Fibroblast of skin of abdomen (primary cell): ENCODE data around the gene PILRB.
"Not testable (repeated sequence)": the region's sequence is repeated elsewhere in the genome, so short reads cannot be mapped to it uniquely, and the experiment has no call there.

Experiments
- DNase-seq: peaks from one replicate; pipeline ENCODE4 v3.0.0-alpha.2; 2013

The PILRB gene

DNA sequence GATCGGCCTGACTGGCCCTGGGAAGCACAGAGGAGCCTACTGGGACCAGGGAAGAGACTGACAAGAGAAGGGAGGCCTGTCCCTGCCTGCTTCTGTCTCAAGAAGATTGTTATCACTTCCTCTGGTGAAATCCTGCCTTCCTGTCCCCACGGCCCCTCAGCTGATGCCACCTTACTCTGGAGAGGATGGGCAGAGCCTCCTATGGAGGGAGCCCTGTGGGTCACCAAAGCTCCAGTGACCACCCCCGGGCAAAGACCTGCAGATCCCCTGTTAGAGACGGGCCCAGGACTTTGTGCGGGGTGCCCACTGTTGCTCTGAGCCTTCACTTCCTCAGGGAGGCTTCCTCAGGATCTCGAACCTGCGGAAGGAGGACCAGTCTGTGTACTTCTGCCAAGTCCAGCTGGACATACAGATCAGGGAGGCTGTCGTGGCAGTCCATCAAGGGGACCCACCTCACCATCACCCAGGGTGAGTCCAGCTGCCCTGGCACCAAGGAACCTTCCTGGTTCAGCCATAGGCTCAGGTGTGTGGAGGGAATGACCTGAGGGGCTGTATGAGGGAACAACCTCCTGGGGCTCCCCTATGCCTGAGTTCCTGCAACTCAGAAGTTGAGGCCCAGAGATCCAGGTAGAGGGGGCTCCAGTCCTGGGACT, 1.4 kb upstream of the PILRB start:
- no peak for DNase-seq

- DNase-seq: no peak
Measured at GRCh38 chr7:100357131-100357561, 771 bp upstream of the PILRB start.

- DNase-seq: no peak
Measured at GRCh38 chr7:100358857-100359212, 918 bp downstream of the PILRB start.

GRCh38 chr7:100360135-100360854, 2.4 kb downstream of the PILRB start:
- no peak for DNase-seq

GRCh38 chr7:100363098-100363497, 5.2 kb downstream of the PILRB start:
- no peak for DNase-seq

DNA sequence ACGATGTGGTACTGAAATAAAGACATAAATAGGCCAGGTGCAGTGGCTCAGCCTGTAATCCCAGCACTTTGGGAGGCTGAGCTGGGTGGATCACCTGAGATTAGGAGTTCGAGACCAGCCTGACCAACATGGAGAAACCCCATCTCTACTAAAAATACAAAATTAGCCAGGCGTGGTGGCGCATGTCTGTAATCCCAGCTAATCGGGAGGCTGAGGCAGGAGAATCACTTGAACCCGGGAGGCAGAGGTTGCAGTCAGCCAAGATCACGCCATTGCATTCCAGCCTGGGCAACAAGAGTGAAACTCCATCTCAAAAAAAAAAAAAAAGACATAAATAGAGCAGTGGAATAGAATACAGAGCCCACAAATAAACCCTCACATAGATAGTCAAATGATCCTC, 5.9 kb downstream of the PILRB start:
- not testable (repeated sequence) for DNase-seq

DNA sequence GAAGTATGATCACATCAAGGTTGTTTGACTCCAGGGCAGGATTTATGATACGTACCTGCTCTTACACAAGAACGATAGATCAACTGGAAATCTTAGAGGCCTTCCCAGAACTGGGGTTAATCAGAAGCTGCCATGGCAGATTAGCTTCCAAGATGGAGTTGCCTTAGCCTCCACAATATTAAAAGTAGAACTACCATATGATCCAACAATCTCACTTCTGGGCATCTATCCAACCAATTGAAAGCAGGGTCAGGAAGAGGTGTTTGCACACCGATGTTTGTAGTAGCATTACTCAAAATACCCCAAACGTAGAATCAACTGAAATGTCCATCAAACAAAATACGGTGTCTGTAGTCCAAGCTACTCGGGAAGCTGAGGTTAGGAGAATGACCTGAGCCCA, 6.6 kb downstream of the PILRB start:
- no peak for DNase-seq

DNA sequence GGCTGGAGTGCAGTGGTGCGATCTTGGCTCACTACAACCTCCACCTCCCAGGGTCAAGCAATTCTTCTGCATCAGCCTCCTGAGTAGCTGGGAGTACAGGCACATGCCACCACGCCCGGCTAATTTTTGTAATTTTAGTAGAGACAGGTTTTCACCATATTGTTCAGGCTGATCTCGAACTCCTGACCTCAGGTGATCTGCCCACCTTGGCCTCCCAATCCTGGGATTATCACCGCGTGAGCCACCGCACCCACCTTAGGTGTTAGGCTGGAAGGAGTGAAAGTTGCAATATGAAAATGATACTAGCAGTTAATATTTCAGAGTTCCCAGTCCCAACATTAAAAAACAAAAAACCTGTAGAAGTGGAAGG, 8.1 kb downstream of the PILRB start:
- not testable (repeated sequence) for DNase-seq

- DNase-seq: no peak
Measured at GRCh38 chr7:100366411-100367250, 8.7 kb downstream of the PILRB start.

DNA sequence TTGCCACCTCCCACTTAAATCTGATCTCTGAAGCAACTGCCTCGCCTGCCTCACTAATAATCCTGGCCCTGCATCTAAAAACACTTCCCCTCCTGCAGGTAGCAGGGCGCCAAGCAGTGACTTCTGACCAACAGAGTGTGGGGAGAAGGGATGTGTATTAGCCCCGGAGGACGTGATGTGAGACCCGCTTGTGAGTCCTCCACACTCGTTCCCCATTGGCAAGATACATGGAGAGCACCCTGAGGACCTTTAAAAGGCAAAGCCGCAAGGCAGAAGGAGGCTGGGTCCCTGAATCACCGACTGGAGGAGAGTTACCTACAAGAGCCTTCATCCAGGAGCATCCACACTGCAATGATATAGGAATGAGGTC, 9.3 kb downstream of the PILRB start:
- DNase-seq: no peak

GRCh38 chr7:100367676-100368613, 10.0 kb downstream of the PILRB start:
- DNase-seq: no peak

DNA sequence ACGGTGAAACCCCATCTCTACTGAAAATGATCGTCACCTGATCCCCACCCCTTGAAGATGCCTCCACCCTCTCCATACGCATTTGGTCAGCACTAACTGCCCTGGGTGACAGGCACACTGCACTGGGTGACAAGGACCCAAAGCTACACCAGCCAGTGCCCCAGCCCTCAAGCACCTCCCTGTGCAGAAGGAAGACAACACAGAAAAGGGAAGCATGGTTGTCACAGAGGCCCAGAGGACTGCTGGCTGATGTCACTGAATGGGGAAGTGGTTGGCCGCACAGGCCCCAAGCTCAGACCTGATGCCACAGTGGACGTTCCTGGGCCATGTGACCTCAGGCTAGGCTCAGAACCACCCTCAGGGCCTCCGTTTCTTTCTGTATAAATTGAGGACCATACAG, 11.2 kb downstream of the PILRB start:
- no peak for DNase-seq

GRCh38 chr7:100370303-100370702, 12.4 kb downstream of the PILRB start:
- DNase-seq: no peak

- no peak for DNase-seq
Measured at GRCh38 chr7:100370746-100371145, 12.8 kb downstream of the PILRB start.

DNA sequence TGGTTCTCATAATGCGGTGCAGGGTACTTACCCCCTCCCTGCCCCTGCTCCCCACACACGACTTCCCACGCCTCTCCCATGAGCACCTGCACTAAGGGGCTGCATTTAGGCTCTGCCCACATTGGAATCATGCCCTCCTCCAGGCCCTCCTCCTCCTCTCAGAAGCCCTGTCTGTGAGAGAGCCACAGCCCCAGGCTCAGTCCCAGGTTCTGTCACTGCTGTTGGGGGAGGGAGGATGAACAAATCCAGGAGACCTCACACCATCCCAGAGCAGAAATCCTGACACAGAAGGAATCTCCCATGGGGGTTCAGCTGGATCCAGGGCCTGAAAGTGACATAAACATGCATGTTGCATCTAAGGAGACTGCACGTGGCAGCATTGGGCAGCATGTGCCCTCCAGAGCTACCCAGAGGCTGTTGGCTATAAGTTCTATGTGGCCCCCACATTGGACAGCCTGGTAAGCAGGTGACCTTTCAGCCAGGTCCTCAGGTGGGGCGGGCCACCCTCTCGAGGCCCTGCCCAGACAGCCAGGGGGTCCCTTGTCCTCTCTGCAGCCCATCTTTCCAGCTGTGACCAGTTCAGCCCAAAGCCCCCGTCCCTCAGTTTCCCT, 13.7 kb downstream of the PILRB start:
- DNase-seq: no peak

DNA sequence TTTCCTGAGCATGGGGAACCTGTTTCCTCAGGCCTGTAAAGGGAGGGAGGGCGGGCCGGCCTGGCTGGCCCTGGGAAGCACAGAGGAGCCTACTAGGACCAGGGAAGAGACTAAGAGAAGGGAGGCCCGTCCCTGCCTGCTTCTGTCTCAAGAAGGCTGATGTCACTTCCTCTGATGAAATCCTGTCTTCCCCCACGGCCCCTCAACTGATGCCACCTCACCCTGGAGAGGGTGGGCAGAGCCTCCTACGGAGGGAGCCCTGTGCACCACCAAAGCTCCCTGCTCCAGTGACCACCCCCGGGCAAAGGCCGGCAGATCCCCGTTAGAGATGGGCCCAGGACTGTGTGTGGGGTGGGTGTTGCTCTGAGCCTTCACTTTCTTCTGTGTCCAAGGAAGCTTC, 14.3 kb downstream of the PILRB start:
- peak; percentile 47 for DNase-seq

DNA sequence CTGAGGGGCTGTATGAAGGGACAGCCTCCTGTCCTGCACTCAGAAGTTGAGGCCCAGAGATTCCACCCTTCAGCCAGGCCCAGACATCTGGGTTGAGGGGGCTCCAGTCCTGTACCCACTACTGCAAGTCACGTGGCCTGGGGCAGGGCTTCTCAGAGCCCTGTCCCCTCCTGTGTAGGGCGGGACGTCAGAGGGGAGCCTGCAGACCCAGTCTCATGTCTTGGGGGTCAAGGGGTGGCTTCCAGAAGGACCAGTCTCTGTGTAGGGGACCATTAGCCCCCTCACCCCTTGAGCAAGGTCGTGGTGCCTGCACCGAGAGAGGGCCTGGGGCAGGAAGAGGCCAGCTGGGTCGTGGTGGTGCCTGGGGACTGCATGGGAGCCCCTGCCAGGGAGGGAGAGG, 14.8 kb downstream of the PILRB start:
- DNase-seq: no peak

GRCh38 chr7:100373261-100373831, 15.4 kb downstream of the PILRB start, which contains the start of gene PILRA:
TSS of gene PILRA (plus strand) at chr7:100373487. CDS start at chr7:100373657, 170 bp downstream.
- DNase-seq: no peak

DNA sequence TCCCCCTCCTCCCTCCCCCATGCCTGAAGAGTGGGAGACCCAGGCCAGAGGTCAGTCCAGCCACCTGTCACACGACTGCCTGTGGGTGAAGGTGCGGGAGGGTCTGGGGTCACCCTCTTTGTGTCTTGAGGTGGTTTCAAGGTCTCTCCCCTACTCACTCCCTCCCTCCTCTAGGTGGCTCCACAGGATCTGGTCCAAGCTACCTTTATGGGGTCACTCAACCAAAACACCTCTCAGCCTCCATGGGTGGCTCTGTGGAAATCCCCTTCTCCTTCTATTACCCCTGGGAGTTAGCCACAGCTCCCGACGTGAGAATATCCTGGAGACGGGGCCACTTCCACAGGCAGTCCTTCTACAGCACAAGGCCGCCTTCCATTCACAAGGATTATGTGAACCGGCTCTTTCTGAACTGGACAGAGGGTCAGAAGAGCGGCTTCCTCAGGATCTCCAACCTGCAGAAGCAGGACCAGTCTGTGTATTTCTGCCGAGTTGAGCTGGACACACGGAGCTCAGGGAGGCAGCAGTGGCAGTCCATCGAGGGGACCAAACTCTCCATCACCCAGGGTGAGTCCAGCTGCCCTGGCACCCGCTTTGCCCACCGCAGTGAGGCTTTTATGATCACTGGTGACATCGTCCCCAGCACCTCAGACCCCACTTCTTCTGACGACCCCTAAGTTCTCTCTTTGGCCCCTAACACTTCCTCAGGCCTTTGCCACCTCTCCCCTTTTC, 16.1 kb downstream of the PILRB start:
- DNase-seq: not testable (repeated sequence)

- DNase-seq: no peak
Measured at GRCh38 chr7:100374601-100375000, 16.7 kb downstream of the PILRB start.

DNA sequence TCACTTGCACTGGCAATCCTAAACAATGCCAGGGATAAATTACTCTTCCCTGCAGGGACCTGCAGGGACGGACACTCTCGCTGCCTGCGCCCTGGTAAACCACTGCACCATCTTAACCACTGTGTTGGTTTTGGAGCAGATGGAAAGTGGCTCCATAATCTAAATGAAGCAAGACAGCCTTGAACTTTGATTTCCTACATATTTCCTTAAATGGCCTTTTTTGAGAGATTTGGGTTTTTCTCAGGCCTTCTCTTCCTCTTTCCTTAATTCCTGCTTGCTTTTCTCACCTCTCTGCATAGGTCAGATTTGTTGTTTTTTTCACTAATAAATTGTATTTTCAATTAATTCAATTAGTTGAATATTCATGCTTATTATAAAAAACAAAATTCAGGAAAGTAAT, 18.1 kb downstream of the PILRB start:
- DNase-seq: no peak
